HepG2 (cell line): Measurements from ENCODE around the gene RNF10. TPM values are rescaled to one million over a fixed set of nuclear protein-coding genes. Genes with fewer than 3 reads are reported as not detected.
A peak's percentile ranks its signal among the peaks of the same experiment; 100 is the strongest.

Experiments
- ADNP ChIP-seq: sonication (generic); formaldehyde crosslinking; IDR thresholded peaks from 2 replicates; pipeline ENCODE4 v1.4.0; 2020; ENCODE audit warnings: missing genetic modification reagents
- ARNT2 ChIP-seq: sonication (generic); formaldehyde crosslinking; IDR thresholded peaks from 2 replicates; pipeline ENCODE4 v1.8.0; 2022; ENCODE audit warnings: mild to moderate bottlenecking, low read depth, missing genetic modification reagents, moderate library complexity
- BORCS8-MEF2B ChIP-seq: sonication (generic); formaldehyde crosslinking; IDR thresholded peaks from 2 replicates; pipeline ENCODE4 v1.8.0; 2022; ENCODE audit warnings: mild to moderate bottlenecking, missing genetic modification reagents
- GABPA ChIP-seq, 2 experiments: IDR thresholded peaks; 2 replicates each; pipeline ENCODE4 v1.6.1; 2011 to 2016; ENCODE audit warnings: low read depth in 2 of 2, low read length in 1 of 2, missing biosample characterization in 1 of 2, missing genetic modification characterization in 1 of 2
- GTF3A ChIP-seq: sonication (generic); formaldehyde crosslinking; conservative IDR thresholded peaks from 2 replicates; pipeline ENCODE4 v1.4.0; 2020; ENCODE audit warnings: mild to moderate bottlenecking, missing genetic modification reagents
- KDM5A ChIP-seq: fragments of 200-600 bp; sonication (generic); IDR thresholded peaks from 2 replicates; pipeline ENCODE4 v1.7.0; 2018; ENCODE audit warnings: antibody characterized with exemption, mild to moderate bottlenecking, low read length, borderline replicate concordance
- MAF1 ChIP-seq: sonication (generic); formaldehyde crosslinking; IDR thresholded peaks from 2 replicates; pipeline ENCODE4 v1.5.0; 2020; ENCODE audit warnings: missing genetic modification reagents, borderline replicate concordance
- MXD1 ChIP-seq: sonication (generic); formaldehyde crosslinking; IDR thresholded peaks from 2 replicates; pipeline ENCODE4 v1.4.0; 2020; ENCODE audit warnings: mild to moderate bottlenecking, missing genetic modification reagents
- MYC ChIP-seq: sonication (generic); formaldehyde crosslinking; IDR thresholded peaks from 2 replicates; pipeline ENCODE4 v1.9.0; 2021; ENCODE audit warnings: missing genetic modification reagents, borderline replicate concordance
- NFRKB ChIP-seq: fragments of 450-650 bp; IDR thresholded peaks from 2 replicates; pipeline ENCODE4 v1.6.1; 2017
- NR2F2 ChIP-seq: IDR thresholded peaks from 2 replicates; pipeline ENCODE4 v1.6.1; 2012; ENCODE audit warnings: low read depth, inconsistent platforms, borderline replicate concordance
- PITX1 ChIP-seq: sonication (generic); formaldehyde crosslinking; IDR thresholded peaks from 2 replicates; pipeline ENCODE4 v1.5.1; 2020; ENCODE audit warnings: mild to moderate bottlenecking, missing genetic modification reagents
- POLR2G ChIP-seq: fragments of 200-400 bp; formaldehyde crosslinking; IDR thresholded peaks from 2 replicates; pipeline ENCODE4 v1.6.1; 2018; ENCODE audit warnings: mild to moderate bottlenecking, low read depth, low read length, moderate library complexity
- SNAPC5 ChIP-seq: sonication (generic); formaldehyde crosslinking; IDR thresholded peaks from 2 replicates; pipeline ENCODE4 v1.8.1; 2023; ENCODE audit warnings: mild to moderate bottlenecking, missing genetic modification reagents, borderline replicate concordance
- TOPORS ChIP-seq: sonication (generic); formaldehyde crosslinking; IDR thresholded peaks from 2 replicates; pipeline ENCODE4 v1.8.0; 2023; ENCODE audit warnings: mild to moderate bottlenecking, missing genetic modification reagents
- ZNF253 ChIP-seq: sonication (generic); formaldehyde crosslinking; IDR thresholded peaks from 2 replicates; pipeline ENCODE4 v1.8.0; 2022; ENCODE audit warnings: mild to moderate bottlenecking, missing genetic modification reagents, borderline replicate concordance
- ZNF326 ChIP-seq: sonication (generic); formaldehyde crosslinking; IDR thresholded peaks from 2 replicates; pipeline ENCODE4 v1.4.0; 2020; ENCODE audit warnings: missing genetic modification reagents, borderline replicate concordance
- ZNF333 ChIP-seq: sonication (generic); formaldehyde crosslinking; IDR thresholded peaks from 2 replicates; pipeline ENCODE4 v1.4.0; 2020; ENCODE audit warnings: mild to moderate bottlenecking, missing genetic modification reagents, borderline replicate concordance
- ZNF350 ChIP-seq: sonication (generic); formaldehyde crosslinking; IDR thresholded peaks from 2 replicates; pipeline ENCODE4 v1.4.0; 2020; ENCODE audit warnings: mild to moderate bottlenecking, low read depth, missing genetic modification reagents, borderline replicate concordance
- ZNF615 ChIP-seq: sonication (generic); formaldehyde crosslinking; IDR thresholded peaks from 2 replicates; pipeline ENCODE4 v1.5.0; 2020; ENCODE audit warnings: mild to moderate bottlenecking, missing genetic modification reagents, borderline replicate concordance
- ZNF777 ChIP-seq: sonication (generic); formaldehyde crosslinking; IDR thresholded peaks from 2 replicates; pipeline ENCODE4 v1.4.0; 2020; ENCODE audit warnings: missing genetic modification reagents
- ZNF788 ChIP-seq: sonication (generic); formaldehyde crosslinking; IDR thresholded peaks from 2 replicates; pipeline ENCODE4 v1.5.0; 2020; ENCODE audit warnings: mild to moderate bottlenecking, missing genetic modification reagents, borderline replicate concordance
- polyA plus RNA-seq, 8 experiments: library from polyadenylated mRNA; depleted of rRNA in 3 of 8; stranded (reverse) in 7 of 8; unstranded in 1 of 8; fragments of >200 nt; fragmentation: Illumina TruSeq in 4 of 8; extraction: Trizol in 4 of 8; gene quantifications; 2 replicates each; pipeline versions ENCODE4 v1.2.1 to v1.2.3, GENCODE V29; 2011 to 2016; ENCODE audit warnings: low read depth in 4 of 8, missing spikeins in 1 of 8, mixed read lengths in 1 of 8; ENCODE audit not compliant: insufficient read depth in 1 of 8
- total RNA-seq, 5 experiments: library from RNA; depleted of rRNA; stranded (reverse); fragments of >200 nt; fragmentation: Illumina TruSeq; extraction: Trizol; gene quantifications; 2 replicates each; pipeline ENCODE4 v1.2.3, GENCODE V29; 2016; ENCODE audit warnings: low read depth in 1 of 5
- TF ChIP-seq, protein P1 (sequence below): sonication (generic); formaldehyde crosslinking; IDR thresholded peaks from 2 replicates; pipeline ENCODE4 v1.4.0; 2020; ENCODE audit warnings: mild to moderate bottlenecking, missing genetic modification reagents

RNF10 gene
- total and polyA plus RNA-seq, 2 of the 13 experiments (the other 11 are each of a cell fraction or from before 2014, with no cell fraction given) = 62.5 to 88.0 TPM

- TF ChIP-seq, protein P1, sequence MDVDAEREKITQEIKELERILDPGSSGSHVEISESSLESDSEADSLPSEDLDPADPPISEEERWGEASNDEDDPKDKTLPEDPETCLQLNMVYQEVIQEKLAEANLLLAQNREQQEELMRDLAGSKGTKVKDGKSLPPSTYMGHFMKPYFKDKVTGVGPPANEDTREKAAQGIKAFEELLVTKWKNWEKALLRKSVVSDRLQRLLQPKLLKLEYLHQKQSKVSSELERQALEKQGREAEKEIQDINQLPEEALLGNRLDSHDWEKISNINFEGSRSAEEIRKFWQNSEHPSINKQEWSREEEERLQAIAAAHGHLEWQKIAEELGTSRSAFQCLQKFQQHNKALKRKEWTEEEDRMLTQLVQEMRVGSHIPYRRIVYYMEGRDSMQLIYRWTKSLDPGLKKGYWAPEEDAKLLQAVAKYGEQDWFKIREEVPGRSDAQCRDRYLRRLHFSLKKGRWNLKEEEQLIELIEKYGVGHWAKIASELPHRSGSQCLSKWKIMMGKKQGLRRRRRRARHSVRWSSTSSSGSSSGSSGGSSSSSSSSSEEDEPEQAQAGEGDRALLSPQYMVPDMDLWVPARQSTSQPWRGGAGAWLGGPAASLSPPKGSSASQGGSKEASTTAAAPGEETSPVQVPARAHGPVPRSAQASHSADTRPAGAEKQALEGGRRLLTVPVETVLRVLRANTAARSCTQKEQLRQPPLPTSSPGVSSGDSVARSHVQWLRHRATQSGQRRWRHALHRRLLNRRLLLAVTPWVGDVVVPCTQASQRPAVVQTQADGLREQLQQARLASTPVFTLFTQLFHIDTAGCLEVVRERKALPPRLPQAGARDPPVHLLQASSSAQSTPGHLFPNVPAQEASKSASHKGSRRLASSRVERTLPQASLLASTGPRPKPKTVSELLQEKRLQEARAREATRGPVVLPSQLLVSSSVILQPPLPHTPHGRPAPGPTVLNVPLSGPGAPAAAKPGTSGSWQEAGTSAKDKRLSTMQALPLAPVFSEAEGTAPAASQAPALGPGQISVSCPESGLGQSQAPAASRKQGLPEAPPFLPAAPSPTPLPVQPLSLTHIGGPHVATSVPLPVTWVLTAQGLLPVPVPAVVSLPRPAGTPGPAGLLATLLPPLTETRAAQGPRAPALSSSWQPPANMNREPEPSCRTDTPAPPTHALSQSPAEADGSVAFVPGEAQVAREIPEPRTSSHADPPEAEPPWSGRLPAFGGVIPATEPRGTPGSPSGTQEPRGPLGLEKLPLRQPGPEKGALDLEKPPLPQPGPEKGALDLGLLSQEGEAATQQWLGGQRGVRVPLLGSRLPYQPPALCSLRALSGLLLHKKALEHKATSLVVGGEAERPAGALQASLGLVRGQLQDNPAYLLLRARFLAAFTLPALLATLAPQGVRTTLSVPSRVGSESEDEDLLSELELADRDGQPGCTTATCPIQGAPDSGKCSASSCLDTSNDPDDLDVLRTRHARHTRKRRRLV (CRISPR knock-in tag) = peak; percentile 68; the same call in 1 of the 2 replicates
- TF ChIP-seq BORCS8-MEF2B (CRISPR knock-in tag) (peak; percentile 66; the same call in 1 of the 2 replicates), ZNF615 (CRISPR knock-in tag) (no peak), ZNF777 (peak; percentile 16; the same call in 1 of the 2 replicates), GTF3A (CRISPR knock-in tag) (0 out of 2 replicates have a peak, but pooled peaks have one; percentile 60), ZNF350 (CRISPR knock-in tag) (peak; percentile 83; the same call in 1 of the 2 replicates), MYC (CRISPR knock-in tag) (peak; percentile 80; the same call in 1 of the 2 replicates), SNAPC5 (CRISPR knock-in tag) (no peak), ZNF333 (CRISPR knock-in tag) (0 out of 2 replicates have a peak, but pooled peaks have one; percentile 71), MXD1 (no peak; the same call in 1 of the 2 replicates), PITX1 (CRISPR knock-in tag) (peak; percentile 73; the same call in 1 of the 2 replicates), ADNP (no peak), ZNF788 (CRISPR knock-in tag) (peak; percentile 68; the same call in 1 of the 2 replicates), MAF1 (CRISPR knock-in tag) (no peak; the same call in 1 of the 2 replicates), NFRKB (no peak), GABPA (IDR thresholded peaks at IDR 0.05; ENCODE audit: low read depth, low read length) (peak; percentile 79), GABPA (CRISPR knock-in tag; IDR thresholded peaks at IDR 0.05; ENCODE audit: low read depth) (peak; percentile 95), ZNF253 (CRISPR knock-in tag) (no peak), POLR2G (peak; percentile 90), KDM5A (peak; percentile 74), ZNF326 (no peak), TOPORS (CRISPR knock-in tag) (0 out of 2 replicates have a peak, but pooled peaks have one; percentile 45), NR2F2 (0 out of 2 replicates have a peak, but pooled peaks have one; percentile 6), ARNT2 (peak; percentile 60; the same call in 1 of the 2 replicates)
Observed at GRCh38 chr12:120580787-120581723, 46.9 kb downstream of the RNF10 start, which contains the start of gene POP5 (continued).
